Neural cell (in vitro differentiated cells): Measurements from ENCODE around the gene SORD.

ENCODE experiments used
- EZH2 ChIP-seq: fragments of 200-600, 300-800 bp; shearing (Covaris generic), sonication (generic); IDR thresholded peaks from 2 replicates; pipeline ENCODE4 v1.6.1; 2014; ENCODE audit warnings: antibody characterized with exemption, low read length, borderline replicate concordance, mild to moderate bottlenecking; ENCODE audit not compliant: insufficient read depth, poor library complexity, severe bottlenecking
- TF ChIP-seq, protein P1 (sequence below): fragments of 450-650 bp; IDR thresholded peaks from 2 replicates; pipeline ENCODE4 v1.5.1; 2014; ENCODE audit warnings: antibody characterized with exemption, mild to moderate bottlenecking, moderate library complexity; ENCODE audit not compliant: poor library complexity, severe bottlenecking
- TF ChIP-seq, protein P2 (sequence below): IDR thresholded peaks from 2 replicates; pipeline ENCODE4 v1.6.1; 2012; ENCODE audit warnings: borderline replicate concordance

DNA sequence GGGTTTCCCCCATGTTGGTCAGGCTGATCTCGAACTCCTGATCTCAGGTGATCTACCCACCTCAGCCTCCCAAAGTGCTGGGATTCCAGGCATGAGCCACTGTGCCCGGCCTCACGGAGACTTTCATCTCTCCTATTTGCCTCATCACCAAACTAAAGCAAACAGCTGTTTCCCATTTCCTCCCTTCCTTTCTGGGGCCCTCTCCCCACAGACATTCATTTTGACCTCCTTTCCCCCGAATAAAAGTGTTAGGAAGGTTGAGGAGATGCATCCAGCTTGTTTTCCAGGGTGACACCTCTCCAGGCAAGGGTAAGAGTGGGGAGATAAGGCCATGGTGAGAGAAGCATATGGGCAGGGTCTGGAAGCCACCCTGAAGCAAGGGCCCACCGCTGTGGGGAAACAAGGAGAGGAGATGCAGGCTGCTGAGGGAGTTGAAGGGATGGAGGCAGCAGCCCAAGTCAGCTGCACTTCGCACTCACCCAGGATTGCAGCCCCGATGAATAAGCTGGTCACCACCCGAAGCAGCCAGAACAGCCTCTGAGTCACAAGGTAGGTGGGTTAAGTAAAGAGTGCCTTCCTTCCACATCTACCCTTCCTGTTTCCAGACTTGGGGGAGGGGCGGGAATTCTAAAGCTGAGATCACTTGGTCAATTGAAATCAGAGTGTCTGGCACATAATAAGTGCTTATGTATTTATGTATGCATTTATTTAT is 98.9 kb downstream of the SORD start:
- TF ChIP-seq, protein P1, sequence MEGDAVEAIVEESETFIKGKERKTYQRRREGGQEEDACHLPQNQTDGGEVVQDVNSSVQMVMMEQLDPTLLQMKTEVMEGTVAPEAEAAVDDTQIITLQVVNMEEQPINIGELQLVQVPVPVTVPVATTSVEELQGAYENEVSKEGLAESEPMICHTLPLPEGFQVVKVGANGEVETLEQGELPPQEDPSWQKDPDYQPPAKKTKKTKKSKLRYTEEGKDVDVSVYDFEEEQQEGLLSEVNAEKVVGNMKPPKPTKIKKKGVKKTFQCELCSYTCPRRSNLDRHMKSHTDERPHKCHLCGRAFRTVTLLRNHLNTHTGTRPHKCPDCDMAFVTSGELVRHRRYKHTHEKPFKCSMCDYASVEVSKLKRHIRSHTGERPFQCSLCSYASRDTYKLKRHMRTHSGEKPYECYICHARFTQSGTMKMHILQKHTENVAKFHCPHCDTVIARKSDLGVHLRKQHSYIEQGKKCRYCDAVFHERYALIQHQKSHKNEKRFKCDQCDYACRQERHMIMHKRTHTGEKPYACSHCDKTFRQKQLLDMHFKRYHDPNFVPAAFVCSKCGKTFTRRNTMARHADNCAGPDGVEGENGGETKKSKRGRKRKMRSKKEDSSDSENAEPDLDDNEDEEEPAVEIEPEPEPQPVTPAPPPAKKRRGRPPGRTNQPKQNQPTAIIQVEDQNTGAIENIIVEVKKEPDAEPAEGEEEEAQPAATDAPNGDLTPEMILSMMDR = no peak
- no peak for TF ChIP-seq EZH2
- TF ChIP-seq, protein P2, sequence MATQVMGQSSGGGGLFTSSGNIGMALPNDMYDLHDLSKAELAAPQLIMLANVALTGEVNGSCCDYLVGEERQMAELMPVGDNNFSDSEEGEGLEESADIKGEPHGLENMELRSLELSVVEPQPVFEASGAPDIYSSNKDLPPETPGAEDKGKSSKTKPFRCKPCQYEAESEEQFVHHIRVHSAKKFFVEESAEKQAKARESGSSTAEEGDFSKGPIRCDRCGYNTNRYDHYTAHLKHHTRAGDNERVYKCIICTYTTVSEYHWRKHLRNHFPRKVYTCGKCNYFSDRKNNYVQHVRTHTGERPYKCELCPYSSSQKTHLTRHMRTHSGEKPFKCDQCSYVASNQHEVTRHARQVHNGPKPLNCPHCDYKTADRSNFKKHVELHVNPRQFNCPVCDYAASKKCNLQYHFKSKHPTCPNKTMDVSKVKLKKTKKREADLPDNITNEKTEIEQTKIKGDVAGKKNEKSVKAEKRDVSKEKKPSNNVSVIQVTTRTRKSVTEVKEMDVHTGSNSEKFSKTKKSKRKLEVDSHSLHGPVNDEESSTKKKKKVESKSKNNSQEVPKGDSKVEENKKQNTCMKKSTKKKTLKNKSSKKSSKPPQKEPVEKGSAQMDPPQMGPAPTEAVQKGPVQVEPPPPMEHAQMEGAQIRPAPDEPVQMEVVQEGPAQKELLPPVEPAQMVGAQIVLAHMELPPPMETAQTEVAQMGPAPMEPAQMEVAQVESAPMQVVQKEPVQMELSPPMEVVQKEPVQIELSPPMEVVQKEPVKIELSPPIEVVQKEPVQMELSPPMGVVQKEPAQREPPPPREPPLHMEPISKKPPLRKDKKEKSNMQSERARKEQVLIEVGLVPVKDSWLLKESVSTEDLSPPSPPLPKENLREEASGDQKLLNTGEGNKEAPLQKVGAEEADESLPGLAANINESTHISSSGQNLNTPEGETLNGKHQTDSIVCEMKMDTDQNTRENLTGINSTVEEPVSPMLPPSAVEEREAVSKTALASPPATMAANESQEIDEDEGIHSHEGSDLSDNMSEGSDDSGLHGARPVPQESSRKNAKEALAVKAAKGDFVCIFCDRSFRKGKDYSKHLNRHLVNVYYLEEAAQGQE = no peak
